Measurements from ENCODE around the gene AUTS2.

AUTS2 gene

DNA sequence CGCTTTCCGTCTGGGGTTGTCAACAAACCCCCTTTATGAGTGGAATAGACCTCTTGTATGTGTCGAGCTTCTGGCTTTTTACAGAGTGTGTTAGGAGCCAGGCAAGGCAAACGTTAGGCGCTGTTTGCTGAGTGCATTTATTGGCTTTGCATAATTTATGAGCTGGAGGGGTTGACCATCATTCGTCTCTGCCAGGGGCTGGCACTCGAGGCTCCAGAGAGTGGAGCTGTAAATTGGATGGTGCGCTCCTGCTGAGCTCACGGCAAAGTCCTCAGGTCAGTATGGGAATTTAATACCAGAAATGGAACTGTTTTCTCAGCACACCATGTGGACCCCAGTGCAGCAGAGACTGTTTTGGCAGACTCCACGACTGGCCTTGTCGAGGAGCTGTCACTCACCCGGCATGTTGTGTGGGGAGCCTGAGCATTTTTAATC, 834.3 kb downstream of the AUTS2 start (continued):
- TF ChIP-seq, protein P1, sequence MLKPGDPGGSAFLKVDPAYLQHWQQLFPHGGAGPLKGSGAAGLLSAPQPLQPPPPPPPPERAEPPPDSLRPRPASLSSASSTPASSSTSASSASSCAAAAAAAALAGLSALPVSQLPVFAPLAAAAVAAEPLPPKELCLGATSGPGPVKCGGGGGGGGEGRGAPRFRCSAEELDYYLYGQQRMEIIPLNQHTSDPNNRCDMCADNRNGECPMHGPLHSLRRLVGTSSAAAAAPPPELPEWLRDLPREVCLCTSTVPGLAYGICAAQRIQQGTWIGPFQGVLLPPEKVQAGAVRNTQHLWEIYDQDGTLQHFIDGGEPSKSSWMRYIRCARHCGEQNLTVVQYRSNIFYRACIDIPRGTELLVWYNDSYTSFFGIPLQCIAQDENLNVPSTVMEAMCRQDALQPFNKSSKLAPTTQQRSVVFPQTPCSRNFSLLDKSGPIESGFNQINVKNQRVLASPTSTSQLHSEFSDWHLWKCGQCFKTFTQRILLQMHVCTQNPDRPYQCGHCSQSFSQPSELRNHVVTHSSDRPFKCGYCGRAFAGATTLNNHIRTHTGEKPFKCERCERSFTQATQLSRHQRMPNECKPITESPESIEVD (tag by site-specific recombination; IDR thresholded peaks at IDR 0.05): peak; percentile 45; the same call in 1 of the 2 replicates
- TF ChIP-seq KLF7 (tag by site-specific recombination; IDR thresholded peaks at IDR 0.05; ENCODE audit: borderline replicate concordance): no peak
- TF ChIP-seq ZNF843 (tag by site-specific recombination; IDR thresholded peaks at IDR 0.05): peak; percentile 64
- no peak for TF ChIP-seq ZNF175 (tag by site-specific recombination; IDR thresholded peaks at IDR 0.05)
- TF ChIP-seq, protein P2, sequence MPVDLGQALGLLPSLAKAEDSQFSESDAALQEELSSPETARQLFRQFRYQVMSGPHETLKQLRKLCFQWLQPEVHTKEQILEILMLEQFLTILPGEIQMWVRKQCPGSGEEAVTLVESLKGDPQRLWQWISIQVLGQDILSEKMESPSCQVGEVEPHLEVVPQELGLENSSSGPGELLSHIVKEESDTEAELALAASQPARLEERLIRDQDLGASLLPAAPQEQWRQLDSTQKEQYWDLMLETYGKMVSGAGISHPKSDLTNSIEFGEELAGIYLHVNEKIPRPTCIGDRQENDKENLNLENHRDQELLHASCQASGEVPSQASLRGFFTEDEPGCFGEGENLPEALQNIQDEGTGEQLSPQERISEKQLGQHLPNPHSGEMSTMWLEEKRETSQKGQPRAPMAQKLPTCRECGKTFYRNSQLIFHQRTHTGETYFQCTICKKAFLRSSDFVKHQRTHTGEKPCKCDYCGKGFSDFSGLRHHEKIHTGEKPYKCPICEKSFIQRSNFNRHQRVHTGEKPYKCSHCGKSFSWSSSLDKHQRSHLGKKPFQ (tag by site-specific recombination; IDR thresholded peaks at IDR 0.05): peak; percentile 63; the same call in 1 of the 2 replicates
- 0 out of 2 replicates have a peak, but pooled peaks have one; percentile 40 for TF ChIP-seq ZEB2 (tag by site-specific recombination; IDR thresholded peaks at IDR 0.05)
- TF ChIP-seq ZNF629 (tag by site-specific recombination; IDR thresholded peaks at IDR 0.05): no peak
- TF ChIP-seq ZNF560 (tag by site-specific recombination; IDR thresholded peaks at IDR 0.05; ENCODE audit: borderline replicate concordance): no peak
- TF ChIP-seq ZSCAN23 (tag by site-specific recombination; IDR thresholded peaks at IDR 0.05): no peak
- TF ChIP-seq ZNF248 (tag by site-specific recombination; IDR thresholded peaks at IDR 0.05): no peak
- TF ChIP-seq MZF1 (tag by site-specific recombination; IDR thresholded peaks at IDR 0.05; ENCODE audit: borderline replicate concordance): peak; percentile 21; the same call in 1 of the 2 replicates

DNA sequence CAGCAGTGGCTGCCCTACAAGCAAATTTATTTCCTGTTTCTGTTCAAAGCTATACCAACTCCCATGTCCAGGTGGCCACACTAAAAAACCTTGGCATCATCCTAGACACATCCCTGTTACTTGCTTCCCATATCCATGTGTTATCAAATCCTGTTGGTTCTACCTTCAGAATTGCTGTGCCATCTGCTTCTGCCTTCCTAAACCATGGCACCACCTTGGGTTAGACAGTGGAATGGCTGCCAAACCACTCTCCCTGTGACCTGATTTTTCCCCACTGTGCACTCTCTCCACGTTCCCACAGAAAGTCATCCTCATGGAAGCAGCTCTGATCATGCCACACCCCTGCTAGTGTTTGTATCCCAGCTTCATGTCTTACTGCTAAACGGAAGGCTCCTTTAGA, 836.1 kb downstream of the AUTS2 start:
- no peaks in the 10 kb centered on the region for H3K36me3 ChIP-seq (ENCODE audit: control insufficient read depth in 2 of 2, insufficient read depth in 1 of 2, low read length in 2 of 2)
- peaks cover 4% of the 10 kb centered on the region; the same call in 1 of the 2 replicates for H3K4me1 ChIP-seq (ENCODE audit: control insufficient read depth, insufficient read depth, low read length)
- TF ChIP-seq ZNF776 (tag by site-specific recombination; IDR thresholded peaks at IDR 0.05; ENCODE audit: borderline replicate concordance): no peak
- TF ChIP-seq ZNF140 (tag by site-specific recombination; IDR thresholded peaks at IDR 0.05): no peak
- TF ChIP-seq ZNF560 (tag by site-specific recombination; IDR thresholded peaks at IDR 0.05; ENCODE audit: borderline replicate concordance): no peak
- TF ChIP-seq ZNF175 (tag by site-specific recombination; IDR thresholded peaks at IDR 0.05): no peak
- no peak for TF ChIP-seq ZNF585B (tag by site-specific recombination; IDR thresholded peaks at IDR 0.05)
- TF ChIP-seq ZNF302 (tag by site-specific recombination; IDR thresholded peaks at IDR 0.05; ENCODE audit: low read depth): no peak
- no peak for TF ChIP-seq ZBTB21 (tag by site-specific recombination; IDR thresholded peaks at IDR 0.05)
- TF ChIP-seq ZNF555 (tag by site-specific recombination; conservative IDR thresholded peaks at IDR 0.05): no peak
- TF ChIP-seq, protein P3, sequence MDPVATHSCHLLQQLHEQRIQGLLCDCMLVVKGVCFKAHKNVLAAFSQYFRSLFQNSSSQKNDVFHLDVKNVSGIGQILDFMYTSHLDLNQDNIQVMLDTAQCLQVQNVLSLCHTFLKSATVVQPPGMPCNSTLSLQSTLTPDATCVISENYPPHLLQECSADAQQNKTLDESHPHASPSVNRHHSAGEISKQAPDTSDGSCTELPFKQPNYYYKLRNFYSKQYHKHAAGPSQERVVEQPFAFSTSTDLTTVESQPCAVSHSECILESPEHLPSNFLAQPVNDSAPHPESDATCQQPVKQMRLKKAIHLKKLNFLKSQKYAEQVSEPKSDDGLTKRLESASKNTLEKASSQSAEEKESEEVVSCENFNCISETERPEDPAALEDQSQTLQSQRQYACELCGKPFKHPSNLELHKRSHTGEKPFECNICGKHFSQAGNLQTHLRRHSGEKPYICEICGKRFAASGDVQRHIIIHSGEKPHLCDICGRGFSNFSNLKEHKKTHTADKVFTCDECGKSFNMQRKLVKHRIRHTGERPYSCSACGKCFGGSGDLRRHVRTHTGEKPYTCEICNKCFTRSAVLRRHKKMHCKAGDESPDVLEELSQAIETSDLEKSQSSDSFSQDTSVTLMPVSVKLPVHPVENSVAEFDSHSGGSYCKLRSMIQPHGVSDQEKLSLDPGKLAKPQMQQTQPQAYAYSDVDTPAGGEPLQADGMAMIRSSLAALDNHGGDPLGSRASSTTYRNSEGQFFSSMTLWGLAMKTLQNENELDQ (tag by site-specific recombination; IDR thresholded peaks at IDR 0.05; ENCODE audit: low read depth): no peak
- H3K9me3 ChIP-seq (ENCODE audit: control insufficient read depth, insufficient read depth, low read depth, low read length): no peaks in the 10 kb centered on the region
- H3K4me3 ChIP-seq (ENCODE audit: low read depth, low read length): no peak overlapping the region
- H3K27ac ChIP-seq (ENCODE audit: extremely low read depth, low read depth, low read length): no peak overlapping the region
- ChIA-PET CTCF (interaction anchor here (0.6 to 0.7 kb wide), 2 partner anchors 107 to 264 kb away, joined by 3 read pairs; no protein-coding TSS in a partner anchor), POLR2A (no interaction called here)

DNA sequence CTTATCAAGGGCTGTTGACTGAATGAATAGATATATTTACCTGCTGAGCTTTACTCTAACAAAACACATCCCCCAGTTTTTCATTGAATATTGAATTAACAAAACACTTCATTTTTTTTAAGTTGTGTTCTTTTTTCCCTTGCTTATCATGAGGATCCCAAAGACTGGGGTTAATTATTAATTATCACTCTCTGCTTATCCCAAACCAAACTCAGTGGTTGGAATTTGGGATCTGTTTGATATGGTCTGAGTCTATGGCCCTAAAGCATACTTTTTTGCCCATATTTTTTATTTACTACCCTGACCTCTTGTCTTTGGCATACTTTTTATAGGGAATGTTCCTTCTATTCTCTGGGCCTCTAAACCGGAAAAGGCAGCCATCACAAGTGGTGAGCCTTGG, 836.5 kb downstream of the AUTS2 start:
- Histone ChIP-seq H3K27ac (ENCODE audit: extremely low read depth, low read depth, low read length) (no peak overlapping the region), H3K9me3 (ENCODE audit: control insufficient read depth, insufficient read depth, low read depth, low read length) (no peaks in the 10 kb centered on the region), H3K36me3 (ENCODE audit: control insufficient read depth in 2 of 2, insufficient read depth in 1 of 2, low read length in 2 of 2) (no peaks in the 10 kb centered on the region), H3K4me3 (ENCODE audit: low read depth, low read length) (no peak overlapping the region), H3K4me1 (ENCODE audit: control insufficient read depth, insufficient read depth, low read length) (peaks cover 4% of the 10 kb centered on the region; the same call in 1 of the 2 replicates)
- CTCF ChIA-PET: interaction anchor here (0.7 kb wide), 1 partner anchor 264 kb away, joined by 3 read pairs; no protein-coding TSS in a partner anchor
- POLR2A ChIA-PET: no interaction called here
- TF ChIP-seq, protein P4, sequence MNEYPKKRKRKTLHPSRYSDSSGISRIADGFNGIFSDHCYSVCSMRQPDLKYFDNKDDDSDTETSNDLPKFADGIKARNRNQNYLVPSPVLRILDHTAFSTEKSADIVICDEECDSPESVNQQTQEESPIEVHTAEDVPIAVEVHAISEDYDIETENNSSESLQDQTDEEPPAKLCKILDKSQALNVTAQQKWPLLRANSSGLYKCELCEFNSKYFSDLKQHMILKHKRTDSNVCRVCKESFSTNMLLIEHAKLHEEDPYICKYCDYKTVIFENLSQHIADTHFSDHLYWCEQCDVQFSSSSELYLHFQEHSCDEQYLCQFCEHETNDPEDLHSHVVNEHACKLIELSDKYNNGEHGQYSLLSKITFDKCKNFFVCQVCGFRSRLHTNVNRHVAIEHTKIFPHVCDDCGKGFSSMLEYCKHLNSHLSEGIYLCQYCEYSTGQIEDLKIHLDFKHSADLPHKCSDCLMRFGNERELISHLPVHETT (tag by site-specific recombination; IDR thresholded peaks at IDR 0.05): no peak
- no peak for TF ChIP-seq ZBTB17 (tag by site-specific recombination; IDR thresholded peaks at IDR 0.05)
- TF ChIP-seq, protein P5, sequence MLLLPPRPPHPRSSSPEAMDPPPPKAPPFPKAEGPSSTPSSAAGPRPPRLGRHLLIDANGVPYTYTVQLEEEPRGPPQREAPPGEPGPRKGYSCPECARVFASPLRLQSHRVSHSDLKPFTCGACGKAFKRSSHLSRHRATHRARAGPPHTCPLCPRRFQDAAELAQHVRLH (tag by site-specific recombination; IDR thresholded peaks at IDR 0.05): no peak
- no peak for TF ChIP-seq ZNF184 (tag by site-specific recombination; IDR thresholded peaks at IDR 0.05)
- no peak for TF ChIP-seq ZNF114 (tag by site-specific recombination; IDR thresholded peaks at IDR 0.05)
- TF ChIP-seq, protein P6, sequence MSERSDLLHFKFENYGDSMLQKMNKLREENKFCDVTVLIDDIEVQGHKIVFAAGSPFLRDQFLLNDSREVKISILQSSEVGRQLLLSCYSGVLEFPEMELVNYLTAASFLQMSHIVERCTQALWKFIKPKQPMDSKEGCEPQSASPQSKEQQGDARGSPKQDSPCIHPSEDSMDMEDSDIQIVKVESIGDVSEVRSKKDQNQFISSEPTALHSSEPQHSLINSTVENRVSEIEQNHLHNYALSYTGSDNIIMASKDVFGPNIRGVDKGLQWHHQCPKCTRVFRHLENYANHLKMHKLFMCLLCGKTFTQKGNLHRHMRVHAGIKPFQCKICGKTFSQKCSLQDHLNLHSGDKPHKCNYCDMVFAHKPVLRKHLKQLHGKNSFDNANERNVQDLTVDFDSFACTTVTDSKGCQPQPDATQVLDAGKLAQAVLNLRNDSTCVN (tag by site-specific recombination; optimal IDR thresholded peaks at IDR 0.05): no peak
- TF ChIP-seq ZNF140 (tag by site-specific recombination; IDR thresholded peaks at IDR 0.05): no peak
- TF ChIP-seq ZBTB7A (tag by site-specific recombination; IDR thresholded peaks at IDR 0.05; ENCODE audit: low read depth): no peak
- no peak for TF ChIP-seq KLF16 (tag by site-specific recombination; IDR thresholded peaks at IDR 0.05)
